Prostate gland (tissue), 2 donors: ENCODE measurements around the gene CREM.

Experiments
- CTCF ChIP-seq, 4 experiments: fragments of 200-600 bp in 2 of 4; fragments of 450-650 bp in 2 of 4; sonication (generic) in 2 of 4; IDR thresholded peaks; 1 replicate in 3 of 4; 2 replicates in 1 of 4; pipeline ENCODE4 v1.5.1; 2016 to 2019; ENCODE audit warnings: antibody characterized with exemption in 4 of 4, mild to moderate bottlenecking in 2 of 4, moderate library complexity in 2 of 4
- POLR2A ChIP-seq: fragments of 450-650 bp; IDR thresholded peaks from one replicate; pipeline ENCODE4 v1.6.1; 2016; ENCODE audit warnings: antibody characterized with exemption, mild to moderate bottlenecking
- POLR2AphosphoS5 ChIP-seq: sonication (generic); formaldehyde crosslinking; IDR thresholded peaks from one replicate; pipeline ENCODE4 v1.6.1; 2017; ENCODE audit warnings: antibody characterized with exemption

- TF ChIP-seq CTCF (IDR thresholded peaks at IDR 0.05), result no peak
- TF ChIP-seq POLR2A, result no peak
- TF ChIP-seq POLR2AphosphoS5, result no peak
Observed at GRCh38 chr10:35079265-35079664, 47.4 kb upstream of the CREM start.
